Endothelial cell (in vitro differentiated cells): ENCODE results near the gene FADS2. TPM values are rescaled to one million over a fixed set of nuclear protein-coding genes. Genes with fewer than 3 reads are reported as not detected.

ENCODE experiments used
- DNase-seq: peaks from one replicate; pipeline ENCODE4 v3.0.0; 2021; ENCODE audit warnings: low spot score
- H3K27ac Mint-ChIP-seq: one replicate; pipeline ENCODE4 v1.8.0; 2021; ENCODE audit warnings: mixed read lengths, inconsistent platforms; ENCODE audit not compliant: unreplicated experiment
- H3K27me3 Mint-ChIP-seq: one replicate; pipeline ENCODE4 v1.8.0; 2021; ENCODE audit warnings: mild to moderate bottlenecking, moderate library complexity, mixed read lengths, inconsistent platforms; ENCODE audit not compliant: unreplicated experiment
- H3K36me3 Mint-ChIP-seq: one replicate; pipeline ENCODE4 v1.8.0; 2021; ENCODE audit warnings: mild to moderate bottlenecking, low read depth, mixed read lengths, inconsistent platforms; ENCODE audit not compliant: unreplicated experiment
- H3K4me1 Mint-ChIP-seq: one replicate; pipeline ENCODE4 v1.8.0; 2021; ENCODE audit warnings: mild to moderate bottlenecking, mixed read lengths, inconsistent platforms; ENCODE audit not compliant: unreplicated experiment
- H3K4me3 Mint-ChIP-seq: one replicate; pipeline ENCODE4 v1.8.0; 2021; ENCODE audit warnings: mild to moderate bottlenecking, mixed read lengths, inconsistent platforms; ENCODE audit not compliant: unreplicated experiment
- H3K9me3 Mint-ChIP-seq: one replicate; pipeline ENCODE4 v1.8.0; 2021; ENCODE audit warnings: mixed read lengths, inconsistent platforms; ENCODE audit not compliant: unreplicated experiment
- total RNA-seq: library from RNA; stranded (reverse); fragmentation: NEBNext Ultra II Directional; extraction: Animal tissue kit (Norgen Biotek cat#: 25700); gene quantifications from one replicate; pipeline ENCODE4 v1.2.1, GENCODE V29; 2021; ENCODE audit not compliant: unreplicated experiment
- TF ChIP-seq, protein P1 (sequence below): fragments of 200-600 bp; sonication (generic); IDR thresholded peaks from one replicate; pipeline ENCODE4 v1.5.0; 2021; ENCODE audit warnings: antibody characterized with exemption; ENCODE audit not compliant: unreplicated experiment

Gene FADS2
- total RNA-seq, 1 donor from 2014 or later: 682 TPM

DNA sequence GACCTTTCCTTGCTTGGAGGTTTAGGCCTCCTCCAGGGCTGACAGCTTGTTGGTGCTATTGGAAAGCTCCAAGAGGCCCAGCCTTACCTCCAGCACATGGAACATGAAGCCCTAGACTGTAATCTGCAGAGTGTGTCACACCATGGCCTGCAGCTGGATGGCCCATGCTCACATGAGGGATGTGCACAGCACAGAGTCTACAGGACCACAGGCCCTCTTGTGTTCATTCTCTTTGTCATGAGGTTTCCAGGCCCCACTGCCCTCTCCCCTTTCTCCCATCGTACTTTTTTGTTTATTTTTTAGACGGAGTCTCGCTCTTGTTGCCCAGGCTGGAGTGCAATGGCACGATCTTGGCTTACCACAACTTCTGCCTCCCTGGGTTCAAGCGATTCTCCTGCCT is 21.3 kb upstream of the FADS2 start:
- H3K4me3 Mint-ChIP-seq: no peak overlapping the region
- H3K36me3 Mint-ChIP-seq: peaks cover 62% of the 10 kb centered on the region
- H3K4me1 Mint-ChIP-seq: peaks cover 14% of the 10 kb centered on the region
- no peaks in the 10 kb centered on the region for H3K9me3 Mint-ChIP-seq
- TF ChIP-seq, protein P1, sequence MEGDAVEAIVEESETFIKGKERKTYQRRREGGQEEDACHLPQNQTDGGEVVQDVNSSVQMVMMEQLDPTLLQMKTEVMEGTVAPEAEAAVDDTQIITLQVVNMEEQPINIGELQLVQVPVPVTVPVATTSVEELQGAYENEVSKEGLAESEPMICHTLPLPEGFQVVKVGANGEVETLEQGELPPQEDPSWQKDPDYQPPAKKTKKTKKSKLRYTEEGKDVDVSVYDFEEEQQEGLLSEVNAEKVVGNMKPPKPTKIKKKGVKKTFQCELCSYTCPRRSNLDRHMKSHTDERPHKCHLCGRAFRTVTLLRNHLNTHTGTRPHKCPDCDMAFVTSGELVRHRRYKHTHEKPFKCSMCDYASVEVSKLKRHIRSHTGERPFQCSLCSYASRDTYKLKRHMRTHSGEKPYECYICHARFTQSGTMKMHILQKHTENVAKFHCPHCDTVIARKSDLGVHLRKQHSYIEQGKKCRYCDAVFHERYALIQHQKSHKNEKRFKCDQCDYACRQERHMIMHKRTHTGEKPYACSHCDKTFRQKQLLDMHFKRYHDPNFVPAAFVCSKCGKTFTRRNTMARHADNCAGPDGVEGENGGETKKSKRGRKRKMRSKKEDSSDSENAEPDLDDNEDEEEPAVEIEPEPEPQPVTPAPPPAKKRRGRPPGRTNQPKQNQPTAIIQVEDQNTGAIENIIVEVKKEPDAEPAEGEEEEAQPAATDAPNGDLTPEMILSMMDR: no peak
- no peak for DNase-seq
- H3K27ac Mint-ChIP-seq: no peak overlapping the region
- peaks cover 8% of the 10 kb centered on the region for H3K27me3 Mint-ChIP-seq

DNA sequence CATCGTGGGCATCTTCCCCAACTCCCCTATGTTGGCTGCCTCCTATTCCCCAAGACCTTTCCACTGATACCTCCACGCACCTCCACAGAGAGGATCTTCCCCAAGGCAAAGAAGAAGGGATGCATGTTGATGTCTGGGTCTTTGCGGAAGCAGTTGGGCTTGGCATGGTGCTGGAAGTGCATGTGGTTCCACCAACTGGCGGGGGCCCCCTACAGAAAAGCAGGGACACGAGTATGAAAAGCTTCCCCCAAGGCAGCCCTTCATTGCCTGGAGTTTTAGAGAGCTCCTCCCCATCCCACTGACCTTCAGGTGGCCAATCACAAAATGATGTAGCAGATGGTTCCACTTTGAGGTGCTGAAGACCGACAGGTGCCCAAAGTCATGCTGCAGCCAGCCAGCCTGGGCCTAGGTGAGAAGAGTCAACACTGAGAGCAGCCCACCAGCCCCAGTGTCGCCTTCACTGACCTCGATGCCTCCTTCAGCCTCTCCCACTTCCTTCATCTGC is 17.4 kb upstream of the FADS2 start:
- H3K4me3 Mint-ChIP-seq: no peak overlapping the region
- H3K36me3 Mint-ChIP-seq: peaks cover 46% of the 10 kb centered on the region
- H3K9me3 Mint-ChIP-seq: no peaks in the 10 kb centered on the region
- H3K4me1 Mint-ChIP-seq: peaks cover 3% of the 10 kb centered on the region
- peaks cover 14% of the 10 kb centered on the region for H3K27me3 Mint-ChIP-seq
- H3K27ac Mint-ChIP-seq: no peak overlapping the region
- TF ChIP-seq, protein P1: no peak
- DNase-seq: no peak

DNA sequence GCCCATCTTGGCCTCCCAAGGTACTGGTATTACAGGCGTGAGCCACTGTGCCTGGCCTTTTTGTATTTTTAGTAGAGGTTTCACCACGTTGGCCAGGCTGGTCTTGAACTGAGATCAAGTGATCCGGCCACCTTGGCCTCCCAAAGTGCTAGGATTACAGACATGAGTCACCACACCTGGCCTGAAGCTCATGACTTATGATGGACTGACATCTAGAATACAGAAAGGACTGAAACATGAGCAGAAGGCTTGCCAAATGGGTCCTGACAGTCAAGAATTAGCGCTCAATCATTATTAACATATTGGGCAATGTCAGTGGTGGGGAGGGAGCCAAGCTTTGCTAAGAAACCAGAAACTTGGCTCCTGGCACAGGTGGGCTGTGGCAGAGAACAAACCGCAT is 16.3 kb upstream of the FADS2 start:
- Mint-ChIP-seq H3K27ac (no peak overlapping the region), H3K36me3 (peaks cover 46% of the 10 kb centered on the region), H3K9me3 (no peaks in the 10 kb centered on the region), H3K4me3 (peak overlapping the region; percentile 51), H3K4me1 (peaks cover 8% of the 10 kb centered on the region), H3K27me3 (peaks cover 19% of the 10 kb centered on the region)
- TF ChIP-seq, protein P1: no peak
- no peak for DNase-seq

DNA sequence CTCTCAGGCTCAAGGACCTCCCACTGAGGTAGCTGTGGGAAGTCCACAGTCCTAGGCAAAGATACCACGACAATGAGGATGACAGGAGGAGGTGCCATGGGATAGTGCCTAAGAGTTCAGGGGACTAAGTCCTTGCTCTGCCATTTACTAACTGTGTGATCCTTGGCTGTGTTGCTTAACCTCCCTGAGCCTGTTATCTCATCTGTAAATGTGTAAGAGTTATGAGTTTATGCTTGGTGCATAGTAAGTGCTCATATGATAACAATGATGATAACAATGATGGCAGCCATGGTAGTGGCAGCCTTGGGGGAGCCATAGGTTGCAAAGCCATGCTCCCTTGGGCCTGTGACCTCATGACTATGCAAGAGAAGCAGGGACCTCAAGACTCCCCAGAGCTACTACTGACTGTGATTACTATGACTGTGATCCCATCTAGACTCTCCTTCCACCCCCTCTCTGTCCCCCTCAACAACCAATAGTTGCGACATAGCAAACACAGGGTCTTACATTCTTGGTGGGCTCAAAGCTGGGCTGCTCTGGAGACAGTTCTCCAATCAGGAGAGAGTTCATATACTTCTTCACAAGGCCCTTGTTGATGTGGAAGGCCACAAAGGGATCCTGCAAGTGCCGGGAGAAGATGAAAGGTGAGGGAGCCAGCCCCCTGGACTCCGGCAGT is 15.2 kb upstream of the FADS2 start:
- H3K9me3 Mint-ChIP-seq: no peaks in the 10 kb centered on the region
- H3K36me3 Mint-ChIP-seq: peaks cover 39% of the 10 kb centered on the region
- no peak for DNase-seq
- H3K27me3 Mint-ChIP-seq: peaks cover 24% of the 10 kb centered on the region
- H3K4me1 Mint-ChIP-seq: peaks cover 16% of the 10 kb centered on the region
- H3K4me3 Mint-ChIP-seq: no peak overlapping the region
- TF ChIP-seq, protein P1: no peak
- no peak overlapping the region for H3K27ac Mint-ChIP-seq

DNA sequence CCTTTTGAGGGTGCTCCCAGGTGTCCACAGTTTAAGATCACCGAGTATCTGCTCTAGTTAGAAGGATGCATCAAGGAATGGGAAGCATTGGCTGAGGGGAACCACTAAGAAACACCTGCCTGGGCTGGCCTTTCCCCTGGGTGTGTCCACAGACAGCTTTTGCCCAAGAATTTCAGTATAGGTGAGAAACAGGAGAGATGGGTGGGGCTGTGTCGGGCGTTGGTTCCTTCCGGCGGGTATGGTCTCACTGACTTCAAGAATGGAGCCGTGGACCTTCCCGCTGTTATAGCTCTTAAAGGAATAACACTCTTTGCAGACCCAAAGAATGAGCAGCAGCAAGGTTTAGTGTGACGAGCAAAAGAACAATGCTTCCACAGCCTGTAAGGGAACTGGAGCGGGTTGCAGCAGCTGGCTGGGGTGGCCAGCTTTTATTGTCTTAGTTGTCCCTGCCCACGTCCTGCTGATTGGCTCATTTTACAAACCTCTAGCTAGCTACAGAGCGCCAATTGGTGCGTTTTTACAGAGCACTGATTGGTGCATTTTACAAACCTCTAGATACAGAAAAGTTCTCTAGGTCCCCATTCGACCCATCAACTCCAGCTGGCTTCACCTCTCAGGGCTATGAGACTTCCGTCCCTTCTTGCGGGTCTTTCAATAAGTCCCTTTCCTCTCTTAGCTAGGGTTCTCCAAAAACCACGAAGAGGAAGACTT is 13.7 kb upstream of the FADS2 start:
- TF ChIP-seq, protein P1: no peak
- Mint-ChIP-seq H3K9me3 (no peaks in the 10 kb centered on the region), H3K36me3 (peaks cover 30% of the 10 kb centered on the region), H3K27ac (peak overlapping the region; percentile 98), H3K4me1 (peaks cover 16% of the 10 kb centered on the region), H3K4me3 (peak overlapping the region; percentile 87), H3K27me3 (peaks cover 21% of the 10 kb centered on the region)
- DNase-seq: peak; percentile 30
